Tibial artery (tissue), 4 donors: ENCODE measurements around the gene SRSF7.
"Not testable (repeated sequence)": the region's sequence is repeated elsewhere in the genome, so short reads cannot be mapped to it uniquely, and the experiment has no call there.

Experiments used
- DNase-seq, 2 donors: peaks; one replicate each; pipeline ENCODE4 v3.0.0-alpha.2; 2019
- H3K27ac ChIP-seq, 2 donors: fragments of 200-600 bp; sonication (generic) in 1 of 2; 1 replicate in 1 of 2; 2 replicates in 1 of 2; pipeline ENCODE4 v1.5.1; 2018 to 2019; ENCODE audit warnings: mild to moderate bottlenecking in 1 of 2
- H3K27me3 ChIP-seq, 2 donors: fragments of 200-600 bp; sonication (generic) in 1 of 2; one replicate each; pipeline versions ENCODE4 v1.5.1 to v1.6.0; 2016 to 2019
- H3K36me3 ChIP-seq, 3 donors: fragments of 200-600 bp; sonication (generic) in 2 of 3; one replicate each; pipeline ENCODE4 v1.5.1; 2016 to 2019; ENCODE audit warnings: mild to moderate bottlenecking in 2 of 3
- H3K4me1 ChIP-seq, 4 donors: fragments of 200-600 bp; sonication (generic) in 2 of 4; 1 replicate in 3 of 4; 2 replicates in 1 of 4; pipeline ENCODE4 v1.5.1; 2016 to 2019
- H3K4me3 ChIP-seq, 2 donors: fragments of 200-600 bp; sonication (generic) in 1 of 2; 1 replicate in 1 of 2; 2 replicates in 1 of 2; pipeline ENCODE4 v1.5.1; 2018 to 2019; ENCODE audit warnings: mild to moderate bottlenecking in 2 of 2
- H3K9me3 ChIP-seq, 3 donors: fragments of 200-600 bp; sonication (generic) in 1 of 3; one replicate each; pipeline ENCODE4 v1.5.1; 2016 to 2019
- intact Hi-C: fragments of 100-400 bp; cut with DNase I; formaldehyde crosslinking; loops from one replicate; pipeline ENCODE4 v1.15.0; 2023; ENCODE audit warnings: low total_unique reads
- TF ChIP-seq, protein P1 (sequence below), 2 experiments: fragments of 200-600 bp in 1 of 2; fragments of 450-650 bp in 1 of 2; IDR thresholded peaks; one replicate each; pipeline ENCODE4 v1.5.1; 2017 to 2019; ENCODE audit warnings: antibody characterized with exemption in 2 of 2, mild to moderate bottlenecking in 1 of 2, moderate library complexity in 1 of 2

Gene SRSF7

DNA sequence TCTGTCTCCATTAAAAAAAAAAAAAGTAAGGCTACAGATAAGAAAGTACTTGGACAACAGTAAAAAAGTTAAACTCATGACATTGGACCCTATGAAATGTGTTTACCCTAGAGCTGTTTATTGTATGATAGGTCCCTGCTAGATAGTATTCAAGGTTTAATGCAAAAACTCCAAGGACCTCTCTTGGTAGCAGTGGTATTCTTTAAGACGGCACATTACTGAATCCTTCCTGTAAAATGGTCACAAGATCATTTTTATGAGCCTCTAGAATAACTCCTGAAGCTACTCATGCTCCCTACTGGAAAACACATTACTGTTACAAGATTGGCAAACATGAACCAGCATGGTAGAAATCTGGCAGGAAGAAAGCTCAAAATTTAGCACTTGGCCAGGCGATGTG, 46.5 kb downstream of the SRSF7 start:
- intact Hi-C loops: no loop called here
- TF ChIP-seq, protein P1, sequence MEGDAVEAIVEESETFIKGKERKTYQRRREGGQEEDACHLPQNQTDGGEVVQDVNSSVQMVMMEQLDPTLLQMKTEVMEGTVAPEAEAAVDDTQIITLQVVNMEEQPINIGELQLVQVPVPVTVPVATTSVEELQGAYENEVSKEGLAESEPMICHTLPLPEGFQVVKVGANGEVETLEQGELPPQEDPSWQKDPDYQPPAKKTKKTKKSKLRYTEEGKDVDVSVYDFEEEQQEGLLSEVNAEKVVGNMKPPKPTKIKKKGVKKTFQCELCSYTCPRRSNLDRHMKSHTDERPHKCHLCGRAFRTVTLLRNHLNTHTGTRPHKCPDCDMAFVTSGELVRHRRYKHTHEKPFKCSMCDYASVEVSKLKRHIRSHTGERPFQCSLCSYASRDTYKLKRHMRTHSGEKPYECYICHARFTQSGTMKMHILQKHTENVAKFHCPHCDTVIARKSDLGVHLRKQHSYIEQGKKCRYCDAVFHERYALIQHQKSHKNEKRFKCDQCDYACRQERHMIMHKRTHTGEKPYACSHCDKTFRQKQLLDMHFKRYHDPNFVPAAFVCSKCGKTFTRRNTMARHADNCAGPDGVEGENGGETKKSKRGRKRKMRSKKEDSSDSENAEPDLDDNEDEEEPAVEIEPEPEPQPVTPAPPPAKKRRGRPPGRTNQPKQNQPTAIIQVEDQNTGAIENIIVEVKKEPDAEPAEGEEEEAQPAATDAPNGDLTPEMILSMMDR (IDR thresholded peaks at IDR 0.05): no peak
- no peak overlapping the region for H3K4me3 ChIP-seq
- DNase-seq: no peak
- H3K9me3 ChIP-seq: no peaks in the 10 kb centered on the region
- H3K27ac ChIP-seq: no peak overlapping the region
- H3K27me3 ChIP-seq: no peaks in the 10 kb centered on the region
- H3K4me1 ChIP-seq: peaks cover 0 to 3% (median 0%) of the 10 kb centered on the region in 4 donors
- peaks cover 0 to 7% (median 0%) of the 10 kb centered on the region in 3 donors for H3K36me3 ChIP-seq

GRCh38 chr2:38703336-38703735, 47.8 kb downstream of the SRSF7 start:
- DNase-seq: peak in 1 of 2 donors; percentile 44
- H3K9me3 ChIP-seq, H3K36me3 ChIP-seq, H3K27me3 ChIP-seq, H3K4me3 ChIP-seq, H3K27ac ChIP-seq, H3K4me1 ChIP-seq, intact Hi-C loops: not testable (repeated sequence)

GRCh38 chr2:38702413-38702812, 48.7 kb downstream of the SRSF7 start:
- intact Hi-C loops: no loop called here
- Histone ChIP-seq H3K4me1 (no peaks in the 10 kb centered on the region), H3K27ac (no peak overlapping the region), H3K9me3 (no peaks in the 10 kb centered on the region), H3K27me3 (no peaks in the 10 kb centered on the region), H3K36me3 (peaks cover 0 to 4% (median 0%) of the 10 kb centered on the region in 3 donors), H3K4me3 (no peak overlapping the region)
- TF ChIP-seq, protein P1 (IDR thresholded peaks at IDR 0.05): no peak
- DNase-seq: peak in 1 of 2 donors; percentile 37

GRCh38 chr2:38701542-38701941, 49.6 kb downstream of the SRSF7 start:
- Histone ChIP-seq H3K9me3 (no peaks in the 10 kb centered on the region), H3K4me3 (no peak overlapping the region)
- intact Hi-C loops: no loop called here

GRCh38 chr2:38700881-38701458, 50.2 kb downstream of the SRSF7 start:
- Histone ChIP-seq H3K9me3 (no peaks in the 10 kb centered on the region), H3K27ac (no peak overlapping the region), H3K4me3 (no peak overlapping the region), H3K36me3 (peaks cover 0 to 4% (median 0%) of the 10 kb centered on the region in 3 donors), H3K4me1 (no peaks in the 10 kb centered on the region), H3K27me3 (no peaks in the 10 kb centered on the region)
- no peak for DNase-seq
- TF ChIP-seq, protein P1 (IDR thresholded peaks at IDR 0.05): no peak
- intact Hi-C loops: no loop called here

More at GRCh38 chr2:38701542-38701941, 49.6 kb downstream of the SRSF7 start:
- Histone ChIP-seq H3K36me3 (peaks cover 0 to 4% (median 0%) of the 10 kb centered on the region in 3 donors), H3K27ac (no peak overlapping the region), H3K27me3 (no peaks in the 10 kb centered on the region), H3K4me1 (no peaks in the 10 kb centered on the region)
- DNase-seq: no peak
- TF ChIP-seq, protein P1 (IDR thresholded peaks at IDR 0.05): no peak

DNA sequence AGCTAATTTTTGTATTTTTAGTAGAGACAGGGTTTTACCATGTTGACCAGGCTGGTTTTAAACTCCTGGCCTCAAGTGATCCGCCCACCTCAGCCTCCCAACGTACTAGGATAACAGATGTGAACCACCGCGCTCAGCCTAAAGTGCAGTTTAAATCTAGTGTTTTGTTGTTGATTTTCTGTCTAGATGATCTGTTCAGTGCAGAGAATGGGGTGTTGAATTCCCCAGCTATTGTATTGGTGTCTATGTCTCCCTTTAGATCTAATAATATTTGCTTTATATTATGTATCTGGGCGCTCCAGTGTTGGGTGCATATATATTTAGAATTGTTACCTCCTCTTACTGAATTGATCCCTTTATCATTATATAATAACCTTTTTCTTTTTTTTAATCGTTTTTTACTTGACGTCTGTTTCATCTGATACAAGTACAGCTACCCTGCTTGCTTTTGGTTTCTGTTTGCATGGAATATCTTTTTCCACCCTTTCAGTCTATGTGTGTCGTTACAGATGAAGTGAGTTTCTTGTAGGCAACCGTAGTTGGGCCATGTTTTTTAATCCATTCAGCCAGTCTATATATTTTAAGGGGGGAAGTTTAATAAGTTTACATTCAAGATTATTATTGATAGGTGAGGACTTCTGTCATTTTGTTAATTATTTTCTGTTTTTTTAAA, 50.9 kb downstream of the SRSF7 start:
- no peak overlapping the region for H3K27ac ChIP-seq
- DNase-seq: peak in 1 of 2 donors; percentile 4
- TF ChIP-seq, protein P1 (IDR thresholded peaks at IDR 0.05): no peak
- H3K9me3 ChIP-seq: no peaks in the 10 kb centered on the region
- H3K36me3 ChIP-seq: peaks cover 0 to 4% (median 0%) of the 10 kb centered on the region in 3 donors
- no peak overlapping the region for H3K4me3 ChIP-seq
- H3K4me1 ChIP-seq: no peaks in the 10 kb centered on the region
- intact Hi-C loops: no loop called here
- no peaks in the 10 kb centered on the region for H3K27me3 ChIP-seq
